ENCODE data around the gene AK5. TPM values are rescaled to one million over a fixed set of nuclear protein-coding genes. Genes with fewer than 3 reads are reported as not detected.
"Not testable (repeated sequence)": the region's sequence is repeated elsewhere in the genome, so short reads cannot be mapped to it uniquely, and the experiment has no call there.

The AK5 gene
- total RNA-seq, 1 donor from 2014 or later: 92.6 TPM

- DNase-seq (ENCODE audit: low read depth): no peak
Measured at GRCh38 chr1:77487631-77488030, 205.8 kb downstream of the AK5 start.

GRCh38 chr1:77489910-77490309 is 208.1 kb downstream of the AK5 start:
- peak; percentile 32 for DNase-seq (ENCODE audit: low read depth)

GRCh38 chr1:77494026-77494425 is 212.2 kb downstream of the AK5 start:
- DNase-seq (ENCODE audit: low read depth): no peak

GRCh38 chr1:77498918-77499317 is 217.1 kb downstream of the AK5 start:
- no peak for DNase-seq (ENCODE audit: low read depth)

GRCh38 chr1:77499466-77499865 is 217.6 kb downstream of the AK5 start:
- no peak for DNase-seq (ENCODE audit: low read depth)

GRCh38 chr1:77504986-77505385 is 223.2 kb downstream of the AK5 start:
- DNase-seq (ENCODE audit: low read depth): peak; percentile 71

- DNase-seq (ENCODE audit: low read depth): peak; percentile 49
Measured at GRCh38 chr1:77506771-77507170, 225.0 kb downstream of the AK5 start.

- no peak for DNase-seq (ENCODE audit: low read depth)
Measured at GRCh38 chr1:77509051-77509492, 227.3 kb downstream of the AK5 start.

- DNase-seq (ENCODE audit: low read depth): no peak
Measured at GRCh38 chr1:77509898-77510297, 228.1 kb downstream of the AK5 start.

GRCh38 chr1:77511440-77511840 is 229.6 kb downstream of the AK5 start:
- peak; percentile 48 for DNase-seq (ENCODE audit: low read depth)

- DNase-seq (ENCODE audit: low read depth): not testable (repeated sequence)
Measured at GRCh38 chr1:77512650-77513049, 230.8 kb downstream of the AK5 start.

GRCh38 chr1:77513839-77514763 is 232.3 kb downstream of the AK5 start:
- DNase-seq (ENCODE audit: low read depth): peak; percentile 93

GRCh38 chr1:77514921-77515776 is 233.3 kb downstream of the AK5 start:
- DNase-seq (ENCODE audit: low read depth): peak; percentile 88

- no peak for DNase-seq (ENCODE audit: low read depth)
Measured at GRCh38 chr1:77516106-77516505, 234.3 kb downstream of the AK5 start.

- no peak for DNase-seq (ENCODE audit: low read depth)
Measured at GRCh38 chr1:77524038-77524437, 242.2 kb downstream of the AK5 start.

- not testable (repeated sequence) for DNase-seq (ENCODE audit: low read depth)
Measured at GRCh38 chr1:77531149-77531548, 249.3 kb downstream of the AK5 start.

- not testable (repeated sequence) for DNase-seq (ENCODE audit: low read depth)
Measured at GRCh38 chr1:77531596-77532280, 249.9 kb downstream of the AK5 start.

GRCh38 chr1:77532641-77533040 is 250.8 kb downstream of the AK5 start:
- no peak for DNase-seq (ENCODE audit: low read depth)

GRCh38 chr1:77533660-77534305 is 252.0 kb downstream of the AK5 start:
- DNase-seq (ENCODE audit: low read depth): peak; percentile 81

GRCh38 chr1:77534456-77534855 is 252.6 kb downstream of the AK5 start:
- no peak for DNase-seq (ENCODE audit: low read depth)

- DNase-seq (ENCODE audit: low read depth): peak; percentile 66
Measured at GRCh38 chr1:77536813-77537212, 255.0 kb downstream of the AK5 start.
